Measurements from ENCODE around the gene PSPC1.

- TF ChIP-seq CTCF (IDR thresholded peaks at IDR 0.05) (no peak), POLR2A (IDR thresholded peaks at IDR 0.05) (no peak)
These were observed 102.0 kb downstream of the PSPC1 start for GRCh38 chr13:19680751-19681150.
